ENCODE measurements around the gene LMF2. TPM values are rescaled to one million over a fixed set of nuclear protein-coding genes. Genes with fewer than 3 reads are reported as not detected.

Gene LMF2
- total RNA-seq, 1 experiment from 2014 or later = 54.2 TPM

DNA sequence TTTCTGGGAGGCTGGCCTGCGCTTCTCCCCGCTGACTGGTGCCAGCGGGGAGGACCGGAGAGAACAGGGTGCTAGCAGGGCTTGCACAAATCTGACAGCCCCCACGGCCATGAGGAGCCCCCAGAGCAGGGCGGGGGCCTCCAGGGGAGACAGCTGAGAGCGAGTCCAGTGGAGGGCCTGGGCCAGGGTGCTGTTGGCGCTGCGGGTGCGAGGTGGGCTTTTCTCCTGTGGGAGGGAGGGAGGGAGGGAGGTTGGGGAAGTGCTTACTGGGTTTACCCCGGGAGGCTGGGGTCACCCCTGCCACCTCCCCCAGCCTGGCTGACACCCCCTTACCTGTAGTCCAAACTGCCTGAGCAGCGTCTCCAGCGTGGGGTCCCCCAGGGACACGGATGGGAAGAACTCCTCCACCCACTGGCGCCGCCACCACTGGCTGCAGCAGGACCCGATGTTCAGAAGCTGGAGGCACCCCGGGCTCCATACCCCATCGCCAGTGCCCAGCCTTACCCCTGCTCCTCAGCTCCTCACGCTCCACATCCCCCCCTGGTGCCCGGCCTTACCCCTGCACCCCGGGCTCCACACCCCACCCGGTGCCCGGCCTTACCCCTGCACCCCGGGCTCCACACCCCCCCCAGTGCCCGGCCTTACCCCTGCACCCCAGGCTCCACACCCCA lies 3.9 kb downstream of the LMF2 start:
- DNase-seq (ENCODE audit: low read depth, low spot score) = no peak

GRCh38 chr22:50502628-50503474 lies 4.7 kb downstream of the LMF2 start:
- intact Hi-C loops (cut with micrococcal nuclease; ENCODE audit: unreplicated experiment) = no loop called here
- no peak for DNase-seq (ENCODE audit: low read depth, low spot score)
- Histone ChIP-seq H3K4me1 (ENCODE audit: control insufficient read depth, insufficient read depth, low read length) (0 out of 2 replicates have a peak, but pooled peaks cover 3% of the 10 kb centered on the region), H3K4me3 (ENCODE audit: low read depth in 2 of 2, low read length in 2 of 2) (no peak overlapping the region), H3K27me3 (ENCODE audit: control insufficient read depth, insufficient read depth, low read length) (no peaks in the 10 kb centered on the region), H3K9me3 (ENCODE audit: control insufficient read depth, insufficient read depth, low read depth, low read length) (no peaks in the 10 kb centered on the region), H3K27ac (ENCODE audit: low read length) (no peak overlapping the region), H3K36me3 (ENCODE audit: control insufficient read depth, insufficient read depth, low read length) (peaks cover 4% of the 10 kb centered on the region)
- no TSS peak for BruUV-seq (replicated peaks)
- TF ChIP-seq POLR2AphosphoS5 (IDR thresholded peaks at IDR 0.05; ENCODE audit: low read depth, low read length) (no peak), CTCF (IDR thresholded peaks at IDR 0.05) (no peak), TCF7L2 (IDR thresholded peaks at IDR 0.05; ENCODE audit: low read depth, low read length) (no peak), SIN3A (IDR thresholded peaks at IDR 0.05; ENCODE audit: borderline replicate concordance, insufficient read depth, low read depth, low read length) (no peak)
- TF ChIP-seq, protein P1, sequence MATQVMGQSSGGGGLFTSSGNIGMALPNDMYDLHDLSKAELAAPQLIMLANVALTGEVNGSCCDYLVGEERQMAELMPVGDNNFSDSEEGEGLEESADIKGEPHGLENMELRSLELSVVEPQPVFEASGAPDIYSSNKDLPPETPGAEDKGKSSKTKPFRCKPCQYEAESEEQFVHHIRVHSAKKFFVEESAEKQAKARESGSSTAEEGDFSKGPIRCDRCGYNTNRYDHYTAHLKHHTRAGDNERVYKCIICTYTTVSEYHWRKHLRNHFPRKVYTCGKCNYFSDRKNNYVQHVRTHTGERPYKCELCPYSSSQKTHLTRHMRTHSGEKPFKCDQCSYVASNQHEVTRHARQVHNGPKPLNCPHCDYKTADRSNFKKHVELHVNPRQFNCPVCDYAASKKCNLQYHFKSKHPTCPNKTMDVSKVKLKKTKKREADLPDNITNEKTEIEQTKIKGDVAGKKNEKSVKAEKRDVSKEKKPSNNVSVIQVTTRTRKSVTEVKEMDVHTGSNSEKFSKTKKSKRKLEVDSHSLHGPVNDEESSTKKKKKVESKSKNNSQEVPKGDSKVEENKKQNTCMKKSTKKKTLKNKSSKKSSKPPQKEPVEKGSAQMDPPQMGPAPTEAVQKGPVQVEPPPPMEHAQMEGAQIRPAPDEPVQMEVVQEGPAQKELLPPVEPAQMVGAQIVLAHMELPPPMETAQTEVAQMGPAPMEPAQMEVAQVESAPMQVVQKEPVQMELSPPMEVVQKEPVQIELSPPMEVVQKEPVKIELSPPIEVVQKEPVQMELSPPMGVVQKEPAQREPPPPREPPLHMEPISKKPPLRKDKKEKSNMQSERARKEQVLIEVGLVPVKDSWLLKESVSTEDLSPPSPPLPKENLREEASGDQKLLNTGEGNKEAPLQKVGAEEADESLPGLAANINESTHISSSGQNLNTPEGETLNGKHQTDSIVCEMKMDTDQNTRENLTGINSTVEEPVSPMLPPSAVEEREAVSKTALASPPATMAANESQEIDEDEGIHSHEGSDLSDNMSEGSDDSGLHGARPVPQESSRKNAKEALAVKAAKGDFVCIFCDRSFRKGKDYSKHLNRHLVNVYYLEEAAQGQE (IDR thresholded peaks at IDR 0.05; ENCODE audit: insufficient read depth in 1 of 2, low read depth in 2 of 2, low read length in 1 of 2) = no peak
- in situ Hi-C loops (cut with HindIII; ENCODE audit: low pct_unique_long_range_greater_than_20kb, low sequenced_read_pairs) = no loop called here
- ChIA-PET POLR2A (no interaction called here), CTCF (interaction anchor here (0.6 kb wide), 1 partner anchor 81 kb away, joined by 3 read pairs; no protein-coding TSS in a partner anchor)
- ATAC-seq = no peak

More for the DNA sequence above, 3.9 kb downstream of the LMF2 start:
- no peak for ATAC-seq
- TF ChIP-seq CTCF (IDR thresholded peaks at IDR 0.05) (no peak; the same call in 1 of the 2 replicates), SIN3A (IDR thresholded peaks at IDR 0.05; ENCODE audit: borderline replicate concordance, insufficient read depth, low read depth, low read length) (no peak)
- TF ChIP-seq, protein P1 (IDR thresholded peaks at IDR 0.05; ENCODE audit: insufficient read depth in 1 of 2, low read depth in 2 of 2, low read length in 1 of 2) = no peak
- Histone ChIP-seq H3K27ac (ENCODE audit: low read length) (no peak overlapping the region), H3K4me3 (ENCODE audit: low read depth in 2 of 2, low read length in 2 of 2) (no peak overlapping the region), H3K36me3 (ENCODE audit: control insufficient read depth, insufficient read depth, low read length) (peaks cover 4% of the 10 kb centered on the region), H3K9me3 (ENCODE audit: control insufficient read depth, insufficient read depth, low read depth, low read length) (no peaks in the 10 kb centered on the region), H3K27me3 (ENCODE audit: control insufficient read depth, insufficient read depth, low read length) (no peaks in the 10 kb centered on the region), H3K4me1 (ENCODE audit: control insufficient read depth, insufficient read depth, low read length) (0 out of 2 replicates have a peak, but pooled peaks cover under 1% of the 10 kb centered on the region)
- intact Hi-C loops (cut with micrococcal nuclease; ENCODE audit: unreplicated experiment) = no loop called here
- in situ Hi-C loops (cut with HindIII; ENCODE audit: low pct_unique_long_range_greater_than_20kb, low sequenced_read_pairs) = no loop called here
- ChIA-PET POLR2A (no interaction called here), CTCF (interaction anchor here (0.6 kb wide), 2 partner anchors 65 to 82 kb away, joined by 3 to 4 read pairs; no protein-coding TSS in a partner anchor)
- no TSS peak for BruUV-seq (replicated peaks)
